ENCODE data around the gene MIX23. TPM values are rescaled to one million over a fixed set of nuclear protein-coding genes. Genes with fewer than 3 reads are reported as not detected.
"Not testable (repeated sequence)": the region's sequence is repeated elsewhere in the genome, so short reads cannot be mapped to it uniquely, and the experiment has no call there.

Gene MIX23
- total and polyA plus RNA-seq, 4 donors: 14.0 to 19.6 (median 16.8) TPM

DNA sequence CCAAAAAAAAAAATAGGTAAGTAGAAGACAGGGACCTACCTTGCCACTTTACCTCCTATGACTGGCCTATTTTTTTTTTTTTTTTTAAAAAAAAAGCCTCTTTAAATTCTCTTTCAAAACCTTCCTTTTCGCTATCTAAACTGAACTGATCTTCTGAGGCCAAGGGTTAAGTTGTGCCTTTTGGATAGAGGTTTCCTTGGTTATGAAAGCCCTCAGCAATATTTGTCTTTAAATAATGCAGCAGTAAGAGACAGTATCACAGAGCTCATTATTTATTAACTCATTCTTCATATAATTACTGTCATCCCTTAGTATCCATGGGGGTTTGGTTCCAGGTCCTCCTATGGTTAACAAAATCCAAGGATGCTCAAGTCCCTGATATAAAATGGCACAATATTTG, 9.0 kb downstream of the MIX23 start:
- H3K36me3 ChIP-seq (ENCODE audit: control insufficient read depth in 4 of 4, insufficient read depth in 3 of 4, low read depth in 1 of 4, low read length in 3 of 4): peaks cover 0 to 9% (median 4%) of the 10 kb centered on the region in 4 donors
- H3K27ac ChIP-seq (ENCODE audit: low read depth in 1 of 2, low read length in 2 of 2): no peak overlapping the region
- H3K9ac ChIP-seq (ENCODE audit: low read depth in 1 of 2, low read length in 2 of 2): no peak overlapping the region
- peaks cover 0 to 26% (median 7%) of the 10 kb centered on the region in 4 donors for H3K4me1 ChIP-seq (ENCODE audit: control insufficient read depth in 4 of 4, insufficient read depth in 4 of 4, low read length in 3 of 4)
- WGBS: 47% methylated on average over 1 of the region's 1 CpG
- H3K27me3 ChIP-seq (ENCODE audit: control insufficient read depth in 4 of 4, insufficient read depth in 4 of 4, low read length in 3 of 4): no peaks in the 10 kb centered on the region
- H3K9me3 ChIP-seq (ENCODE audit: control insufficient read depth in 4 of 4, low read length in 3 of 4): no peaks in the 10 kb centered on the region
- H3K4me3 ChIP-seq (ENCODE audit: low read depth in 1 of 3, low read length in 3 of 3): no peak overlapping the region
- DNase-seq (ENCODE audit: low spot score): no peak
- TF ChIP-seq HNF4A (conservative IDR thresholded peaks at IDR 0.05) (peak; percentile 21 to 43), NR2F2 (IDR thresholded peaks at IDR 0.05) (no peak)

GRCh38 chr3:122366379-122366749, 16.7 kb downstream of the MIX23 start:
- H3K4me3 ChIP-seq (ENCODE audit: low read depth in 1 of 3, low read length in 3 of 3): no peak overlapping the region
- no peak for DNase-seq (ENCODE audit: low spot score)
- H3K9ac ChIP-seq (ENCODE audit: low read depth in 1 of 2, low read length in 2 of 2): no peak overlapping the region
- H3K27me3 ChIP-seq (ENCODE audit: control insufficient read depth in 4 of 4, insufficient read depth in 4 of 4, low read length in 3 of 4): no peaks in the 10 kb centered on the region
- TF ChIP-seq YY1 (IDR thresholded peaks at IDR 0.05) (no peak), HNF4A (conservative IDR thresholded peaks at IDR 0.05) (peak; percentile 17 to 31)
- no peaks in the 10 kb centered on the region for H3K9me3 ChIP-seq (ENCODE audit: control insufficient read depth in 4 of 4, low read length in 3 of 4)
- H3K27ac ChIP-seq (ENCODE audit: low read depth in 1 of 2, low read length in 2 of 2): peak overlapping the region; percentile 23 to 59
- 69% methylated on average over 5 of the region's 5 CpGs for WGBS
- peaks cover 2 to 12% (median 7%) of the 10 kb centered on the region in 4 donors for H3K36me3 ChIP-seq (ENCODE audit: control insufficient read depth in 4 of 4, insufficient read depth in 3 of 4, low read depth in 1 of 4, low read length in 3 of 4)
- H3K4me1 ChIP-seq (ENCODE audit: control insufficient read depth in 4 of 4, insufficient read depth in 4 of 4, low read length in 3 of 4): peaks cover 5 to 31% (median 11%) of the 10 kb centered on the region in 4 donors

- 49% methylated on average over 10 of the region's 10 CpGs for WGBS
- Histone ChIP-seq H3K4me1 (ENCODE audit: control insufficient read depth in 4 of 4, insufficient read depth in 4 of 4, low read length in 3 of 4) (peaks cover 5 to 31% (median 11%) of the 10 kb centered on the region in 4 donors), H3K36me3 (ENCODE audit: control insufficient read depth in 4 of 4, insufficient read depth in 3 of 4, low read depth in 1 of 4, low read length in 3 of 4) (peaks cover 2 to 16% (median 5%) of the 10 kb centered on the region in 4 donors), H3K27ac (ENCODE audit: low read depth in 1 of 2, low read length in 2 of 2) (peak overlapping the region; percentile 38 to 59)
- H3K4me3 ChIP-seq (ENCODE audit: low read depth in 1 of 3, low read length in 3 of 3); H3K9ac ChIP-seq (ENCODE audit: low read depth in 1 of 2, low read length in 2 of 2); H3K27me3 ChIP-seq (ENCODE audit: control insufficient read depth in 4 of 4, insufficient read depth in 4 of 4, low read length in 3 of 4); H3K9me3 ChIP-seq (ENCODE audit: control insufficient read depth in 4 of 4, low read length in 3 of 4); DNase-seq (ENCODE audit: low spot score): not testable (repeated sequence)
- TF ChIP-seq HNF4G (IDR thresholded peaks at IDR 0.05) (peak; percentile 95), EGR1 (IDR thresholded peaks at IDR 0.05; ENCODE audit: low read depth in 2 of 2) (peak in 1 of 2 donors; percentile 8), FOXA2 (IDR thresholded peaks at IDR 0.05) (peak; percentile 92), HNF4A (conservative IDR thresholded peaks at IDR 0.05) (peak; percentile 98 to 99), FOXA1 (IDR thresholded peaks at IDR 0.05) (peak; percentile 96), NR2F2 (IDR thresholded peaks at IDR 0.05) (peak; percentile 43), ATF3 (IDR thresholded peaks at IDR 0.05) (peak; percentile 99), RAD21 (IDR thresholded peaks at IDR 0.05) (peak; percentile 21 to 42), JUND (IDR thresholded peaks at IDR 0.05) (peak; percentile 100), RXRA (IDR thresholded peaks at IDR 0.05) (peak; percentile 85 to 89), YY1 (IDR thresholded peaks at IDR 0.05) (peak; percentile 70), SP1 (IDR thresholded peaks at IDR 0.05) (peak; percentile 98)
- TF ChIP-seq, protein P1, sequence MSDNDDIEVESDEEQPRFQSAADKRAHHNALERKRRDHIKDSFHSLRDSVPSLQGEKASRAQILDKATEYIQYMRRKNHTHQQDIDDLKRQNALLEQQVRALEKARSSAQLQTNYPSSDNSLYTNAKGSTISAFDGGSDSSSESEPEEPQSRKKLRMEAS (IDR thresholded peaks at IDR 0.05): peak; percentile 76
- TF ChIP-seq, protein P2, sequence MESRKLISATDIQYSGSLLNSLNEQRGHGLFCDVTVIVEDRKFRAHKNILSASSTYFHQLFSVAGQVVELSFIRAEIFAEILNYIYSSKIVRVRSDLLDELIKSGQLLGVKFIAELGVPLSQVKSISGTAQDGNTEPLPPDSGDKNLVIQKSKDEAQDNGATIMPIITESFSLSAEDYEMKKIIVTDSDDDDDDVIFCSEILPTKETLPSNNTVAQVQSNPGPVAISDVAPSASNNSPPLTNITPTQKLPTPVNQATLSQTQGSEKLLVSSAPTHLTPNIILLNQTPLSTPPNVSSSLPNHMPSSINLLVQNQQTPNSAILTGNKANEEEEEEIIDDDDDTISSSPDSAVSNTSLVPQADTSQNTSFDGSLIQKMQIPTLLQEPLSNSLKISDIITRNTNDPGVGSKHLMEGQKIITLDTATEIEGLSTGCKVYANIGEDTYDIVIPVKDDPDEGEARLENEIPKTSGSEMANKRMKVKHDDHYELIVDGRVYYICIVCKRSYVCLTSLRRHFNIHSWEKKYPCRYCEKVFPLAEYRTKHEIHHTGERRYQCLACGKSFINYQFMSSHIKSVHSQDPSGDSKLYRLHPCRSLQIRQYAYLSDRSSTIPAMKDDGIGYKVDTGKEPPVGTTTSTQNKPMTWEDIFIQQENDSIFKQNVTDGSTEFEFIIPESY (IDR thresholded peaks at IDR 0.05): peak; percentile 74
- TF ChIP-seq, protein P3, sequence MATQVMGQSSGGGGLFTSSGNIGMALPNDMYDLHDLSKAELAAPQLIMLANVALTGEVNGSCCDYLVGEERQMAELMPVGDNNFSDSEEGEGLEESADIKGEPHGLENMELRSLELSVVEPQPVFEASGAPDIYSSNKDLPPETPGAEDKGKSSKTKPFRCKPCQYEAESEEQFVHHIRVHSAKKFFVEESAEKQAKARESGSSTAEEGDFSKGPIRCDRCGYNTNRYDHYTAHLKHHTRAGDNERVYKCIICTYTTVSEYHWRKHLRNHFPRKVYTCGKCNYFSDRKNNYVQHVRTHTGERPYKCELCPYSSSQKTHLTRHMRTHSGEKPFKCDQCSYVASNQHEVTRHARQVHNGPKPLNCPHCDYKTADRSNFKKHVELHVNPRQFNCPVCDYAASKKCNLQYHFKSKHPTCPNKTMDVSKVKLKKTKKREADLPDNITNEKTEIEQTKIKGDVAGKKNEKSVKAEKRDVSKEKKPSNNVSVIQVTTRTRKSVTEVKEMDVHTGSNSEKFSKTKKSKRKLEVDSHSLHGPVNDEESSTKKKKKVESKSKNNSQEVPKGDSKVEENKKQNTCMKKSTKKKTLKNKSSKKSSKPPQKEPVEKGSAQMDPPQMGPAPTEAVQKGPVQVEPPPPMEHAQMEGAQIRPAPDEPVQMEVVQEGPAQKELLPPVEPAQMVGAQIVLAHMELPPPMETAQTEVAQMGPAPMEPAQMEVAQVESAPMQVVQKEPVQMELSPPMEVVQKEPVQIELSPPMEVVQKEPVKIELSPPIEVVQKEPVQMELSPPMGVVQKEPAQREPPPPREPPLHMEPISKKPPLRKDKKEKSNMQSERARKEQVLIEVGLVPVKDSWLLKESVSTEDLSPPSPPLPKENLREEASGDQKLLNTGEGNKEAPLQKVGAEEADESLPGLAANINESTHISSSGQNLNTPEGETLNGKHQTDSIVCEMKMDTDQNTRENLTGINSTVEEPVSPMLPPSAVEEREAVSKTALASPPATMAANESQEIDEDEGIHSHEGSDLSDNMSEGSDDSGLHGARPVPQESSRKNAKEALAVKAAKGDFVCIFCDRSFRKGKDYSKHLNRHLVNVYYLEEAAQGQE (IDR thresholded peaks at IDR 0.05): peak; percentile 33
Measured at GRCh38 chr3:122365582-122366378, 17.3 kb downstream of the MIX23 start.
